K562 (cell line): ENCODE data around the gene ODF4. TPM values are rescaled to one million over a fixed set of nuclear protein-coding genes. Genes with fewer than 3 reads are reported as not detected.

ENCODE experiments used
- CBX5 ChIP-seq: IDR thresholded peaks from 2 replicates; pipeline ENCODE4 v1.6.1; 2014; ENCODE audit warnings: low read depth, borderline replicate concordance
- ELF1 ChIP-seq: fragments of 200-800 bp; sonication (Bioruptor generic); IDR thresholded peaks from 2 replicates; pipeline ENCODE4 v1.6.1; 2016; ENCODE audit warnings: missing genetic modification characterization, missing compliant biosample characterization
- HMG20B ChIP-seq: fragments of 250-450 bp; sonication (Bioruptor Pico); IDR thresholded peaks from 2 replicates; pipeline ENCODE4 v1.5.0; 2021; ENCODE audit warnings: mild to moderate bottlenecking
- IRF2 ChIP-seq: sonication (generic); formaldehyde crosslinking; IDR thresholded peaks from 2 replicates; pipeline ENCODE4 v1.8.1; 2022; ENCODE audit warnings: mild to moderate bottlenecking, missing genetic modification reagents
- SMC3 ChIP-seq: conservative IDR thresholded peaks from 2 replicates; pipeline ENCODE4 v1.6.1; 2011; ENCODE audit warnings: low read depth, low read length, improper control_type of control experiment; ENCODE audit not compliant: insufficient read depth
- SRSF7 ChIP-seq: fragments of 200-400 bp; formaldehyde crosslinking; optimal IDR thresholded peaks from 2 replicates; pipeline ENCODE3; 2017; ENCODE audit warnings: mild to moderate bottlenecking, low read depth, low read length
- THRAP3 ChIP-seq: fragments of 450-650 bp; IDR thresholded peaks from 2 replicates; pipeline ENCODE4 v1.6.1; 2016; ENCODE audit warnings: mild to moderate bottlenecking, inconsistent platforms, borderline replicate concordance
- ZNF146 ChIP-seq: IDR thresholded peaks from one replicate; pipeline ENCODE4 v1.6.1; 2018; ENCODE audit warnings: missing compliant biosample characterization; ENCODE audit not compliant: unreplicated experiment
- ZNF347 ChIP-seq: fragments of 450-650 bp; formaldehyde crosslinking; IDR thresholded peaks from 2 replicates; pipeline ENCODE4 v1.4.0; 2020; ENCODE audit warnings: low read depth, mild to moderate bottlenecking, moderate library complexity
- ZNF436 ChIP-seq: fragments of 250-450, 450-650 bp; sonication (Bioruptor Pico); formaldehyde crosslinking; IDR thresholded peaks from 2 replicates; pipeline ENCODE4 v1.7.0; 2020; ENCODE audit warnings: mild to moderate bottlenecking
- polyA plus RNA-seq, 8 experiments: library from polyadenylated mRNA; depleted of rRNA in 4 of 8; stranded (reverse) in 5 of 8; unstranded in 3 of 8; fragments of >200 nt; fragmentation: Nextera tagmentation in 2 of 8; fragmentation: Illumina TruSeq in 1 of 8; extraction: Ambion mirVana in 2 of 8; extraction: Trizol in 1 of 8; gene quantifications; 2 replicates each; pipeline versions ENCODE4 v1.2.1 to v1.2.3, GENCODE V29; 2011 to 2014; ENCODE audit warnings: inconsistent platforms in 1 of 8, missing spikeins in 1 of 8
- total RNA-seq, 7 experiments: library from RNA; depleted of rRNA in 6 of 7; stranded (reverse); fragments of >200 nt in 6 of 7; fragmentation: Illumina TruSeq in 2 of 7; extraction: Trizol in 2 of 7; gene quantifications; 2 replicates each; pipeline versions ENCODE4 v1.2.1 to v1.2.3, GENCODE V29; 2011 to 2021; ENCODE audit warnings: low replicate concordance in 1 of 7
- TF ChIP-seq, protein P1 (sequence below): fragments of 450-650 bp; IDR thresholded peaks from 2 replicates; pipeline ENCODE4 v1.6.1; 2016; ENCODE audit warnings: low read depth, mild to moderate bottlenecking, moderate library complexity
- TF ChIP-seq, protein P2 (sequence below): sonication (generic); formaldehyde crosslinking; IDR thresholded peaks from 2 replicates; pipeline ENCODE4 v1.5.0; 2020; ENCODE audit warnings: missing genetic modification reagents
- TF ChIP-seq, protein P3 (sequence below): fragments of 450-650 bp; IDR thresholded peaks from 2 replicates; pipeline ENCODE4 v1.6.1; 2016; ENCODE audit warnings: mild to moderate bottlenecking, moderate library complexity
- TF ChIP-seq, protein P4 (sequence below): fragments of 250-450 bp; sonication (Bioruptor Pico); IDR thresholded peaks from 2 replicates; pipeline ENCODE4 v1.9.0; 2021; ENCODE audit warnings: mild to moderate bottlenecking

Gene ODF4
- total and polyA plus RNA-seq, 9 of the 15 experiments (the other 6 are each of a cell fraction or from before 2014, with no cell fraction given) = not detected

DNA sequence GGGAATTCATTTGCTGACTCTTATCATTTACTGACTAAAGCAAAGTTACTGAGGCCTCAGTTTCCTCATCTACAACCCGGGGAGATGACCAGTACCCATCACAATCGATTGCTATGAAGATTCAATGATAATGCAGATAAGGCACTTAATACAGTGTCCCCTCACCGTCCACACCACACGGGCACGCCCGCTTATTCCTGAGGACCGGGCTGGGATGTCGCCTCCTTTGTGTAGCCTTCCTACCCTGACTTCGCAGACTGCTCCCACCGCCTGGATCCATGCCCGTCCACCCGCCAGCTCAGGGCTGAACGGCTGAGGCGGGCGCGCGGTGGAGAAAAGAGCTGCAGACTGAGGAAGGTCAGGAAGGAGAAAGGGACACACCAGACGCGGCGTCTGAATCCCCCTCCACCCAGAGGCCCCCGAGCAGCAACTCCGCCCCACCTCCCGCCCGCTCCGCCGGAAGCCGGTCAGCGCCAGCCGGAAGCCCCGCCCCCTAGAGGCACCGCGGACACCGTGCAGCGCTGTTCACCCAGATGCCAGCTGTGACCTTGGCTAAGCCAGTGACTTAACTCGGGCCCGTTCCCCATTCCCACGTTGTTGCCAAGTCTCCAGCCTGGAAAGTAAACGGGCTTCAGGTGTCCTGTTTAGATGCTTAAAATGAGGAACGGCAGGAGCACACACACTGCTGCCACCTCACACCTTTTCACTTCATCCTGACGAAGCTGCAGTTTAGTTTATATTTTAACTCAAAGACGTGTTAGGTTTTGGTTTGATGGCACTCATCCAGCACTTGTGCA is 36.8 kb downstream of the ODF4 start, which contains the start of gene KRABD2 (continued):
- TF ChIP-seq, protein P1, sequence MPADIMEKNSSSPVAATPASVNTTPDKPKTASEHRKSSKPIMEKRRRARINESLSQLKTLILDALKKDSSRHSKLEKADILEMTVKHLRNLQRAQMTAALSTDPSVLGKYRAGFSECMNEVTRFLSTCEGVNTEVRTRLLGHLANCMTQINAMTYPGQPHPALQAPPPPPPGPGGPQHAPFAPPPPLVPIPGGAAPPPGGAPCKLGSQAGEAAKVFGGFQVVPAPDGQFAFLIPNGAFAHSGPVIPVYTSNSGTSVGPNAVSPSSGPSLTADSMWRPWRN = no peak
- TF ChIP-seq THRAP3 (peak; percentile 98), ELF1 (no peak), SRSF7 (no peak), ZNF436 (CRISPR knock-in tag) (no peak), HMG20B (CRISPR knock-in tag) (no peak), IRF2 (CRISPR knock-in tag) (no peak), ZNF146 (no peak), ZNF347 (CRISPR knock-in tag) (0 out of 2 replicates have a peak, but pooled peaks have one; percentile 34), SMC3 (no peak), CBX5 (no peak)
- TF ChIP-seq, protein P2, sequence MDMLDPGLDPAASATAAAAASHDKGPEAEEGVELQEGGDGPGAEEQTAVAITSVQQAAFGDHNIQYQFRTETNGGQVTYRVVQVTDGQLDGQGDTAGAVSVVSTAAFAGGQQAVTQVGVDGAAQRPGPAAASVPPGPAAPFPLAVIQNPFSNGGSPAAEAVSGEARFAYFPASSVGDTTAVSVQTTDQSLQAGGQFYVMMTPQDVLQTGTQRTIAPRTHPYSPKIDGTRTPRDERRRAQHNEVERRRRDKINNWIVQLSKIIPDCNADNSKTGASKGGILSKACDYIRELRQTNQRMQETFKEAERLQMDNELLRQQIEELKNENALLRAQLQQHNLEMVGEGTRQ (CRISPR knock-in tag) = no peak
- TF ChIP-seq, protein P3, sequence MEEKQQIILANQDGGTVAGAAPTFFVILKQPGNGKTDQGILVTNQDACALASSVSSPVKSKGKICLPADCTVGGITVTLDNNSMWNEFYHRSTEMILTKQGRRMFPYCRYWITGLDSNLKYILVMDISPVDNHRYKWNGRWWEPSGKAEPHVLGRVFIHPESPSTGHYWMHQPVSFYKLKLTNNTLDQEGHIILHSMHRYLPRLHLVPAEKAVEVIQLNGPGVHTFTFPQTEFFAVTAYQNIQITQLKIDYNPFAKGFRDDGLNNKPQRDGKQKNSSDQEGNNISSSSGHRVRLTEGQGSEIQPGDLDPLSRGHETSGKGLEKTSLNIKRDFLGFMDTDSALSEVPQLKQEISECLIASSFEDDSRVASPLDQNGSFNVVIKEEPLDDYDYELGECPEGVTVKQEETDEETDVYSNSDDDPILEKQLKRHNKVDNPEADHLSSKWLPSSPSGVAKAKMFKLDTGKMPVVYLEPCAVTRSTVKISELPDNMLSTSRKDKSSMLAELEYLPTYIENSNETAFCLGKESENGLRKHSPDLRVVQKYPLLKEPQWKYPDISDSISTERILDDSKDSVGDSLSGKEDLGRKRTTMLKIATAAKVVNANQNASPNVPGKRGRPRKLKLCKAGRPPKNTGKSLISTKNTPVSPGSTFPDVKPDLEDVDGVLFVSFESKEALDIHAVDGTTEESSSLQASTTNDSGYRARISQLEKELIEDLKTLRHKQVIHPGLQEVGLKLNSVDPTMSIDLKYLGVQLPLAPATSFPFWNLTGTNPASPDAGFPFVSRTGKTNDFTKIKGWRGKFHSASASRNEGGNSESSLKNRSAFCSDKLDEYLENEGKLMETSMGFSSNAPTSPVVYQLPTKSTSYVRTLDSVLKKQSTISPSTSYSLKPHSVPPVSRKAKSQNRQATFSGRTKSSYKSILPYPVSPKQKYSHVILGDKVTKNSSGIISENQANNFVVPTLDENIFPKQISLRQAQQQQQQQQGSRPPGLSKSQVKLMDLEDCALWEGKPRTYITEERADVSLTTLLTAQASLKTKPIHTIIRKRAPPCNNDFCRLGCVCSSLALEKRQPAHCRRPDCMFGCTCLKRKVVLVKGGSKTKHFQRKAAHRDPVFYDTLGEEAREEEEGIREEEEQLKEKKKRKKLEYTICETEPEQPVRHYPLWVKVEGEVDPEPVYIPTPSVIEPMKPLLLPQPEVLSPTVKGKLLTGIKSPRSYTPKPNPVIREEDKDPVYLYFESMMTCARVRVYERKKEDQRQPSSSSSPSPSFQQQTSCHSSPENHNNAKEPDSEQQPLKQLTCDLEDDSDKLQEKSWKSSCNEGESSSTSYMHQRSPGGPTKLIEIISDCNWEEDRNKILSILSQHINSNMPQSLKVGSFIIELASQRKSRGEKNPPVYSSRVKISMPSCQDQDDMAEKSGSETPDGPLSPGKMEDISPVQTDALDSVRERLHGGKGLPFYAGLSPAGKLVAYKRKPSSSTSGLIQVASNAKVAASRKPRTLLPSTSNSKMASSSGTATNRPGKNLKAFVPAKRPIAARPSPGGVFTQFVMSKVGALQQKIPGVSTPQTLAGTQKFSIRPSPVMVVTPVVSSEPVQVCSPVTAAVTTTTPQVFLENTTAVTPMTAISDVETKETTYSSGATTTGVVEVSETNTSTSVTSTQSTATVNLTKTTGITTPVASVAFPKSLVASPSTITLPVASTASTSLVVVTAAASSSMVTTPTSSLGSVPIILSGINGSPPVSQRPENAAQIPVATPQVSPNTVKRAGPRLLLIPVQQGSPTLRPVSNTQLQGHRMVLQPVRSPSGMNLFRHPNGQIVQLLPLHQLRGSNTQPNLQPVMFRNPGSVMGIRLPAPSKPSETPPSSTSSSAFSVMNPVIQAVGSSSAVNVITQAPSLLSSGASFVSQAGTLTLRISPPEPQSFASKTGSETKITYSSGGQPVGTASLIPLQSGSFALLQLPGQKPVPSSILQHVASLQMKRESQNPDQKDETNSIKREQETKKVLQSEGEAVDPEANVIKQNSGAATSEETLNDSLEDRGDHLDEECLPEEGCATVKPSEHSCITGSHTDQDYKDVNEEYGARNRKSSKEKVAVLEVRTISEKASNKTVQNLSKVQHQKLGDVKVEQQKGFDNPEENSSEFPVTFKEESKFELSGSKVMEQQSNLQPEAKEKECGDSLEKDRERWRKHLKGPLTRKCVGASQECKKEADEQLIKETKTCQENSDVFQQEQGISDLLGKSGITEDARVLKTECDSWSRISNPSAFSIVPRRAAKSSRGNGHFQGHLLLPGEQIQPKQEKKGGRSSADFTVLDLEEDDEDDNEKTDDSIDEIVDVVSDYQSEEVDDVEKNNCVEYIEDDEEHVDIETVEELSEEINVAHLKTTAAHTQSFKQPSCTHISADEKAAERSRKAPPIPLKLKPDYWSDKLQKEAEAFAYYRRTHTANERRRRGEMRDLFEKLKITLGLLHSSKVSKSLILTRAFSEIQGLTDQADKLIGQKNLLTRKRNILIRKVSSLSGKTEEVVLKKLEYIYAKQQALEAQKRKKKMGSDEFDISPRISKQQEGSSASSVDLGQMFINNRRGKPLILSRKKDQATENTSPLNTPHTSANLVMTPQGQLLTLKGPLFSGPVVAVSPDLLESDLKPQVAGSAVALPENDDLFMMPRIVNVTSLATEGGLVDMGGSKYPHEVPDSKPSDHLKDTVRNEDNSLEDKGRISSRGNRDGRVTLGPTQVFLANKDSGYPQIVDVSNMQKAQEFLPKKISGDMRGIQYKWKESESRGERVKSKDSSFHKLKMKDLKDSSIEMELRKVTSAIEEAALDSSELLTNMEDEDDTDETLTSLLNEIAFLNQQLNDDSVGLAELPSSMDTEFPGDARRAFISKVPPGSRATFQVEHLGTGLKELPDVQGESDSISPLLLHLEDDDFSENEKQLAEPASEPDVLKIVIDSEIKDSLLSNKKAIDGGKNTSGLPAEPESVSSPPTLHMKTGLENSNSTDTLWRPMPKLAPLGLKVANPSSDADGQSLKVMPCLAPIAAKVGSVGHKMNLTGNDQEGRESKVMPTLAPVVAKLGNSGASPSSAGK = peak; percentile 53
- TF ChIP-seq, protein P4, sequence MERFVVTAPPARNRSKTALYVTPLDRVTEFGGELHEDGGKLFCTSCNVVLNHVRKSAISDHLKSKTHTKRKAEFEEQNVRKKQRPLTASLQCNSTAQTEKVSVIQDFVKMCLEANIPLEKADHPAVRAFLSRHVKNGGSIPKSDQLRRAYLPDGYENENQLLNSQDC (CRISPR knock-in tag) = no peak
